CD4-positive, alpha-beta T cell (primary cell): ENCODE results near the gene FUT7. TPM values are rescaled to one million over a fixed set of nuclear protein-coding genes. Genes with fewer than 3 reads are reported as not detected.

Experiments
- ATAC-seq: fragments of 200-7000 bp; cut with Tn5 transposase; one replicate; pipeline ENCODE4 v1.10.0; 2022; ENCODE audit warnings: mild to moderate bottlenecking; ENCODE audit not compliant: poor library complexity
- CTCF ChIA-PET: fragments of 350-600 bp; sonication (Branson Sonifier 250); formaldehyde crosslinking; loops from one replicate; lab custom pipeline; 2021; ENCODE audit warnings: antibody characterized with exemption, inconsistent platforms; lab: Charles Lee
- POLR2A ChIA-PET: fragments of 350-600 bp; sonication (Branson Sonifier 250); formaldehyde crosslinking; loops from one replicate; lab custom pipeline; 2021; ENCODE audit warnings: antibody characterized with exemption, inconsistent platforms; lab: Charles Lee
- DNase-seq, 14 experiments: peaks; one replicate each; pipeline ENCODE4 v3.0.0-alpha.2; 2013 to 2020; ENCODE audit warnings: mixed read lengths in 2 of 14
- H3K27ac ChIP-seq, 2 donors: one replicate each; pipeline versions ENCODE4 v1.5.1 to v1.7.0; 2013; ENCODE audit warnings: low read length in 2 of 2, low read depth in 1 of 2, mild to moderate bottlenecking in 1 of 2
- H3K27me3 ChIP-seq, 2 experiments: 1 replicate in 1 of 2; 2 replicates in 1 of 2; pipeline versions ENCODE4 v1.6.1 to v1.7.0; 2013; ENCODE audit warnings: low read length in 2 of 2, control low read depth in 1 of 2, mild to moderate bottlenecking in 1 of 2, moderate library complexity in 1 of 2; ENCODE audit not compliant: insufficient read depth in 2 of 2, control insufficient read depth in 1 of 2
- H3K36me3 ChIP-seq: one replicate; pipeline ENCODE4 v1.6.1; 2013; ENCODE audit warnings: low read length, control low read depth; ENCODE audit not compliant: insufficient read depth
- H3K4me1 ChIP-seq: one replicate; pipeline ENCODE4 v1.6.1; 2013; ENCODE audit warnings: low read length, control low read depth; ENCODE audit not compliant: insufficient read depth
- H3K4me3 ChIP-seq: one replicate; pipeline ENCODE4 v1.5.1; 2013; ENCODE audit warnings: mild to moderate bottlenecking, low read length, moderate library complexity
- H3K9me3 ChIP-seq, 2 experiments: 1 replicate in 1 of 2; 2 replicates in 1 of 2; pipeline versions ENCODE4 v1.6.1 to v1.7.0; 2013; ENCODE audit warnings: low read length in 2 of 2, mild to moderate bottlenecking in 2 of 2, control low read depth in 1 of 2, moderate library complexity in 1 of 2; ENCODE audit not compliant: control insufficient read depth in 1 of 2, insufficient read depth in 1 of 2
- H3K27ac Mint-ChIP-seq: one replicate; pipeline ENCODE4 v1.8.0; 2020; ENCODE audit warnings: mixed read lengths
- H3K27me3 Mint-ChIP-seq: one replicate; pipeline ENCODE4 v1.8.0; 2021; ENCODE audit warnings: mixed read lengths
- H3K36me3 Mint-ChIP-seq: one replicate; pipeline ENCODE4 v1.8.0; 2021; ENCODE audit warnings: low read depth, mixed read lengths
- H3K4me1 Mint-ChIP-seq: one replicate; pipeline ENCODE4 v1.8.0; 2021; ENCODE audit warnings: low read depth, mixed read lengths
- H3K4me3 Mint-ChIP-seq: one replicate; pipeline ENCODE4 v1.8.0; 2020; ENCODE audit warnings: mild to moderate bottlenecking, mixed read lengths
- H3K9me3 Mint-ChIP-seq: one replicate; pipeline ENCODE4 v1.8.0; 2020; ENCODE audit warnings: mixed read lengths
- intact Hi-C, 2 experiments: fragments of 100-400 bp; cut with DNase I in 1 of 2; cut with micrococcal nuclease in 1 of 2; formaldehyde crosslinking; loops; one replicate each; pipeline versions ENCODE4 v1.15.1 to v1.9.0; 2023 to 2025; cut with DNase I, micrococcal nuclease
- total RNA-seq, 174 experiments: library from RNA in 2 of 174; stranded (reverse) in 2 of 174; gene quantifications; one replicate each; pipeline ENCODE4 v1.2.3 and lab custom pipeline; 2021 to 2026
- TF ChIP-seq, protein P1 (sequence below): fragments of 200-600 bp; IDR thresholded peaks from one replicate; pipeline ENCODE4 v1.8.0; 2022; ENCODE audit warnings: antibody characterized with exemption, mild to moderate bottlenecking

The FUT7 gene
- total RNA-seq, 2 experiments from 2014 or later, result 1.7 to 1.8 TPM

DNA sequence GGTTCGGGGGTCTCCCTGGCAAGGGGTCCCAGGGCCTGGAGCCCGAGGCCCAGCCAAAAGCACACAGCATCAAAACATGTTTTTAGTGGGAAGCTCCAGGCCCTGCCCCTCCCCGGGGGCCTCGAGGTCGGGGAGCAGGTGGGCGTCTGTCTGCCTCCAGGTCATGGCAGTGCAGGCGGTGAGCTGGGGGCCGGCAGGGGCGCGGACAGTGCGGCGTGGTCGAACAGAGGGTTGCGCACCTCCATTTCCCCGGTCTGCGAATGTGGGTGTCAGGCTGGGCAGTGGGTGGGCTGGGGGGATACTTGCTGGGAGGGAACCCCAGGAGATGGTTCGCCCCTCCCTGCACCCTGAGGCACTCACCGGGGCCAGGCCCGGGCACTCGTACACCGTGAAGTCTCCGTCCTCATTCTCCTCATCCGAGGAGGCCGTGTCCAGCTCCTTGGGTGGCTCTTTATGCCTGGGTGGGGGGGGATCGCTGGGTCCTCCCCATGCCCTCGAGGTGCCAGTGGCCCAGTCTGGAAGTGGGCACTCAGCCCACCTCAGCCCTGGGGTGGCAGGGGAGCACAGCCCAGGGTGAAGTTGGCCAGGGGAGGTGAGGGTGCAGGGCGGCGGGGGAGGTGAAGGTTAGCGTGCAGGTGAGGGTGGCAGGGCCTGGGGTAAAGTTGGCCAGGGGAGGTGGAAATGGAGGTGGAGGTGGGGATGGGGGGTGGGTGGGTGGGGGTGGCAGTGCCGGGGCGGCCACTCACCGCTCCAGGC, 7.9 kb upstream of the FUT7 start:
- no peak for ATAC-seq
- intact Hi-C loops, result no loop called here
- Histone ChIP-seq H3K4me1 (peaks cover 25% of the 10 kb centered on the region), H3K27ac (no peak overlapping the region), H3K9me3 (peaks cover 0 to 14% of the 10 kb centered on the region in 2 experiments), H3K27me3 (peaks cover 18 to 20% of the 10 kb centered on the region in 2 experiments), H3K4me3 (no peak overlapping the region), H3K36me3 (no peaks in the 10 kb centered on the region)
- CTCF ChIA-PET, result interaction anchor here (1.5 kb wide), 1 partner anchor 10 kb away, joined by 3 read pairs; no protein-coding TSS in a partner anchor
- TF ChIP-seq, protein P1, sequence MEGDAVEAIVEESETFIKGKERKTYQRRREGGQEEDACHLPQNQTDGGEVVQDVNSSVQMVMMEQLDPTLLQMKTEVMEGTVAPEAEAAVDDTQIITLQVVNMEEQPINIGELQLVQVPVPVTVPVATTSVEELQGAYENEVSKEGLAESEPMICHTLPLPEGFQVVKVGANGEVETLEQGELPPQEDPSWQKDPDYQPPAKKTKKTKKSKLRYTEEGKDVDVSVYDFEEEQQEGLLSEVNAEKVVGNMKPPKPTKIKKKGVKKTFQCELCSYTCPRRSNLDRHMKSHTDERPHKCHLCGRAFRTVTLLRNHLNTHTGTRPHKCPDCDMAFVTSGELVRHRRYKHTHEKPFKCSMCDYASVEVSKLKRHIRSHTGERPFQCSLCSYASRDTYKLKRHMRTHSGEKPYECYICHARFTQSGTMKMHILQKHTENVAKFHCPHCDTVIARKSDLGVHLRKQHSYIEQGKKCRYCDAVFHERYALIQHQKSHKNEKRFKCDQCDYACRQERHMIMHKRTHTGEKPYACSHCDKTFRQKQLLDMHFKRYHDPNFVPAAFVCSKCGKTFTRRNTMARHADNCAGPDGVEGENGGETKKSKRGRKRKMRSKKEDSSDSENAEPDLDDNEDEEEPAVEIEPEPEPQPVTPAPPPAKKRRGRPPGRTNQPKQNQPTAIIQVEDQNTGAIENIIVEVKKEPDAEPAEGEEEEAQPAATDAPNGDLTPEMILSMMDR, result no peak
- peaks cover 7% of the 10 kb centered on the region for H3K4me1 Mint-ChIP-seq
- POLR2A ChIA-PET, result no interaction called here
- H3K9me3 Mint-ChIP-seq, result no peaks in the 10 kb centered on the region
- H3K27ac Mint-ChIP-seq, result no peak overlapping the region
- DNase-seq, result no peak
- no peaks in the 10 kb centered on the region for H3K36me3 Mint-ChIP-seq
- H3K4me3 Mint-ChIP-seq, result no peak overlapping the region
- peaks cover 3% of the 10 kb centered on the region for H3K27me3 Mint-ChIP-seq

GRCh38 chr9:137038916-137039315, 7.0 kb upstream of the FUT7 start:
- ChIA-PET POLR2A (no interaction called here), CTCF (interaction anchor here (1.5 kb wide), 1 partner anchor 10 kb away, joined by 3 read pairs; no protein-coding TSS in a partner anchor)
- H3K36me3 ChIP-seq, result no peaks in the 10 kb centered on the region
- no peak for DNase-seq
- no peak overlapping the region for H3K27ac ChIP-seq
- TF ChIP-seq, protein P1, result no peak
- H3K9me3 ChIP-seq, result peaks cover 0 to 6% of the 10 kb centered on the region in 2 experiments
- ATAC-seq, result no peak
- peaks cover 24% of the 10 kb centered on the region for H3K4me1 ChIP-seq
- H3K4me1 Mint-ChIP-seq, result peaks cover 12% of the 10 kb centered on the region
- H3K4me3 ChIP-seq, result no peak overlapping the region
- H3K4me3 Mint-ChIP-seq, result no peak overlapping the region
- no peaks in the 10 kb centered on the region for H3K9me3 Mint-ChIP-seq
- intact Hi-C loops, result no loop called here
- H3K27me3 ChIP-seq, result peaks cover 9 to 11% of the 10 kb centered on the region in 2 experiments
- no peaks in the 10 kb centered on the region for H3K36me3 Mint-ChIP-seq
- no peak overlapping the region for H3K27ac Mint-ChIP-seq
- H3K27me3 Mint-ChIP-seq, result no peaks in the 10 kb centered on the region

GRCh38 chr9:137037483-137037882, 5.6 kb upstream of the FUT7 start:
- H3K36me3 ChIP-seq, result no peaks in the 10 kb centered on the region
- H3K4me3 Mint-ChIP-seq, result no peak overlapping the region
- H3K9me3 ChIP-seq, result peaks cover 0 to 4% of the 10 kb centered on the region in 2 experiments
- H3K27ac Mint-ChIP-seq, result no peak overlapping the region
- TF ChIP-seq, protein P1, result no peak
- H3K4me1 ChIP-seq, result peaks cover 26% of the 10 kb centered on the region
- ChIA-PET POLR2A (no interaction called here), CTCF (no interaction called here)
- H3K9me3 Mint-ChIP-seq, result no peaks in the 10 kb centered on the region
- no peaks in the 10 kb centered on the region for H3K36me3 Mint-ChIP-seq
- ATAC-seq (no peak), DNase-seq (no peak)
- H3K27me3 ChIP-seq, result peaks cover 0 to 2% of the 10 kb centered on the region in 2 experiments
- H3K27ac ChIP-seq, result no peak overlapping the region
- H3K4me1 Mint-ChIP-seq, result peaks cover 23% of the 10 kb centered on the region
- H3K4me3 ChIP-seq, result no peak overlapping the region
- intact Hi-C loops, result no loop called here
- no peaks in the 10 kb centered on the region for H3K27me3 Mint-ChIP-seq
